SIG-M5 (cell line): Measurements from ENCODE around the gene CIRBP.
"Not testable (repeated sequence)": the region's sequence is repeated elsewhere in the genome, so short reads cannot be mapped to it uniquely, and the experiment has no call there.

ENCODE experiments used
- DNase-seq: peaks from one replicate; lab custom pipeline; 2025; lab: John Stamatoyannopoulos, UW

The CIRBP gene

DNA sequence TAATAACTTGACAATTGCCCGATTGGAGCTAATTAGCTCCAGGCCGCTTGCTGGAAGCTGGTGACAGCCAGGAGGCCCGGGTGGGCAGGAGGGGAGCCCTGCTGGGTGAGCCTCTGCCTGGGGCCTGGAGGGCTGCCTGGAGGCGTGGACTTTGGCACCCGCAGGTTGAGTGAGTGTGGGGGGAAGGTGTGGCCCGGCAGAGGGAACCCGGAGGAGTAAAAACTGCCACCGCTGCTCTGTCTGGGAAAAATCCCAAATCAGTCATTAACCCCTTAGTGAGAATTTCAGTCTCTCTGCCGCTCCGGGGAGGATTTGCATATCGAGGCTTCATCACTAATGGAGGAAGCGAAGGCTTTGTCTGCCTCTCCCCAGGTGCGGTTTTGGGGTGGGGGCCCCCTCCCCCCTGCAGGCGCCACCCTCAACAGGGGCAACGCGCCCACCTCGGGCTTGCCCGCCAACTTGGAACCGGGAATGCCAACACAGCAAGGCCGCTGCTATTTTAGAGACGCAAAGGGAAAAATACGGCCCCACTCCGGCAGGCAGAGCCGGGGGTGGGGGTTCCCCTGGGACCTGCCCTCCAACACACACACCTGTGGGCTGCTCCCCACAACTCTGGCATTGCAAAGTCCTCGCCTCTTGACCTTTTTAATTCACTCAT, 22.8 kb downstream of the CIRBP start:
- DNase-seq: no peak

DNA sequence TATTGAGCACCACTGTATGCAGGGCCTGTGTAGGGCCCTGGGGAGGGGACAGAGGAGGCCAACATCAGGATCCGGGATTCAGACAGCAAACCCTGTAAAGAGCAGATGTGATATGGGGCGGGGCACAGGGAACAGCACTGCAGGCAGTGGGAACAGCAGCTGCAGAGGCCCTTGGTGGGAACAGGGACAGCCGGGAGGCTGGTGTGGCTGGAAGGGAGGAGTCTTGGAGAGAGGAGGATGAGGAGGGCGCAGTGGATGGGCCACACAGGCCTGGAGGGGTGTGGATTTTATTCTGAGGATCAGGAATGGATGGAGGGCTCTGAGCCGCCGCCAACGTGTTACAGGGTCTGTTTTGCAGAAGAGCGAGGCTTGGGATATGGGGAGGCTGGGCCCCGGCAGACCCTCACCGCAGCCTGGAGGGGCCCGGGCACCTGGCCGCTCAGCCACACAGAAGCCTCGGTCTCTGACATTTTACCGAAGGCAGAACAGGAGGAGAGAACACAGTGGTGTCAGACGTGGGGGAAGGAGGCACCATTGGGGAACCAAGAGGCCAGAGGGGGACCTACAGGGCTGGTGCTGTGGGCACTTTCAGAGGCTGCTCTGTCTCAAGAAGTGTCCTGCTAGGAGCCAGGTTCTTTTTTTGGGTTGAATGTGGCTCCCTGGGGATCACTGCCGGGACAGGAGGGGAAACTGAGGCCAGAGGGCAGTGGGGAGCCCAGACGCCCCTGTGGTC, 23.5 kb downstream of the CIRBP start:
- no peak for DNase-seq

DNA sequence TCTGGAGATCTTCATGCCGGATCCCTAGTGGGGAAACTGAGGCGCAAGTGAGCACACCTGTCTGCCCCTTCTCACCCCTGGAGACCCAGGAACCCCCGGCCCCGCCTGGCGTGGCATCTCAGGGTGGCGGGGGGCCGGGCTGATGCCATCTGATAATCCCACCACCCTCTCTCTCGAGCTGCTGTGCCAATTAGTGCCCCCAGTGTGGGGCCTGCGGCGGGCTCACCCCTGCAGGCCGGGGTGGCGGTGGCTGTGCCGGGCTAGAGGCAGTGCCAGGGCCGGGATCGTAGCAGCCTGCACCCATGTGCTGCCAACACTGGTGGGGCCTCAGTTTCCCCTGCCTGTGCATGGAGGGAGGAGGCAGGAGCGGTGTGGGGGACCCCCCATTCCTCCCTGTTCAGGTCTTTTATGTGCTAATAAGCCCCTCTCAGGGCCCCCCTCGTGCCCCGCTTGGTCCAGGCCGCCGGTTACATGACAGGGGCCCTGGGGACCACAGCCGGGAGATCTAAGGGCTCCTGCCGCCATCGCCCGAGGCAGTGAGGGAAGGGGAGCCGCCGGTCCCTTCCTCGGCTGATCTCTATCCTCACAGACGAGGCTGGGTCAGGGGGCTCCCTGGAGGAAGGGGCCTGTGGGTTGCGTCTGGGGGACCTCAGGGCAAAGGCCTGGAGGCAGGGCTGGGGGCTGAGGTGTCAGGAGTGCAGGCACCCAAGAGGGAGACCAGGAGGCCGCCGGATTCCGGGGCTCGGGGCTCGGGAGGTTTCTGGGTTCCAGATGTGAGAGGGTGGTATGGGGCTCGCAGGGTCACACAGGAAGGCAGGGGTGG, 24.9 kb downstream of the CIRBP start:
- no peak for DNase-seq

DNA sequence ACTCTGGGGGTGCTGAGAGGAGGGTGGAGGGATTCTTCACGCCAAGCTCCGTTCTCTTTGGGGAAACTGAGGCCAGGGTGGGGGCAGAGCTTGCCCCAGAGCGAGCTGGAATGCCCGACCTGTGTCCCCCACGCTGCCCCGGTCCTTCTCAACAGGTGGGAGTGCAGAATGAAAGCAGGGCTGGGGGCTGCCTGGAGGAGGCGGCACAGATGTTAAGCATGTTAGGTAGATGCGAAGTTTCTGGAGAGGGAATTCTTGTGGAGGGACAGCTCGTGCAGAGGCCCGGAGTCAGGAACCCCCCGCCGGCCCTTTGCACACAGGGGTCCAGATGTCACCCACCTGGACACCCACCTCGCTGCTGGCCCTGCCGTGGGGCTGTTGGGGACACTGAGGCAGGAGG, 25.6 kb downstream of the CIRBP start:
- DNase-seq: no peak

DNA sequence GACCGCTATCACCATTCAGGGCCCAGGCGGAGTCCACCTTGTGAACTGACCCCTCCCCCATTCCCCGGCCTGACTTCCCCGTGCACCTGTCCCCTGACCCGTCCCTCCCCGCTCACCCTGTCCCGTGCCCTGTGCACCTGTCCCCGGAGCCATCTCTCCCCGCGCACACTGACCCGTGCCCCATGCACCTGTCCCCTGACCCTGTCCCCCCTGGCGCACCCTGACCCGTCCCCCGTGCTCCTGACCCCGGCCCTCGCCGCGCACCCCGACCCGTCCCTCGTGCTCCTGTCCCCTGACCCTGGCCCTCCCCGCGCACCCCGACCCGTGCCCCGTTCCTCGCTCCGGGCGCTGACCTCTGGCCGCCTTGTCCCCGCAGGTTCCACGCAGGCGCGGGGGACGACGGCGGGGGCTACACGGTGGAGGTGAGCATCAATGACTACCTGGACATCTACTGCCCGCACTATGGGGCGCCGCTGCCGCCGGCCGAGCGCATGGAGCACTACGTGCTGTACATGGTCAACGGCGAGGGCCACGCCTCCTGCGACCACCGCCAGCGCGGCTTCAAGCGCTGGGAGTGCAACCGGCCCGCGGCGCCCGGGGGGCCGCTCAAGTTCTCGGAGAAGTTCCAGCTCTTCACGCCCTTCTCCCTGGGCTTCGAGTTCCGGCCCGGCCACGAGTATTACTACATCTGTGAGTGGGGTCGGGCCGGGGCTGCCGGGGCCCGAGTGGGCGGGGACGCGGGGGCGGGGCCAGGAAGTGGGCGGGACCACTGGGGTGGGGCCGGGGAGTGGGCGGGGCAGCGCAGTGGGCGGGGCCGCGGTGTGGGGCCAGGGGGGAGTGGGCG, 26.3 kb downstream of the CIRBP start:
- no peak for DNase-seq

DNA sequence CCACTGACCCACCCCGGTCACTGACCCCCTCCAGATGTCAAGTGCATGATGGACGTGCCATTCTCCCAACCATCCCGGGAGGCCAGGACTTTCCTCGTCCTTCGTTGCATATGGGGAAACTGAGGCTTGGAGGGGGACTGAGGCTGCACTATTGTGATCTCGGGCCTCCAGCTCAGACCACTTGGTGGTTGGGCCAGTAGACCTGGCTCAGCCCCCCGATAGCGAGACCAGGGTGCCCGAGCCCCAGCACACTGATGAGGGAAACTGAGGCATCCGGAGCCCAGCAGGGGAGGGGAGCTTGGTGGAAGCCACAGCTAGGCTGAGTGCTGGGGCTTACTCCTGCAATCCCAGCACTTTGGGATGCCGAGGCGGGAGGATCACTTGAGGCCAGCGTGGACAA, 26.9 kb downstream of the CIRBP start:
- DNase-seq: no peak

DNA sequence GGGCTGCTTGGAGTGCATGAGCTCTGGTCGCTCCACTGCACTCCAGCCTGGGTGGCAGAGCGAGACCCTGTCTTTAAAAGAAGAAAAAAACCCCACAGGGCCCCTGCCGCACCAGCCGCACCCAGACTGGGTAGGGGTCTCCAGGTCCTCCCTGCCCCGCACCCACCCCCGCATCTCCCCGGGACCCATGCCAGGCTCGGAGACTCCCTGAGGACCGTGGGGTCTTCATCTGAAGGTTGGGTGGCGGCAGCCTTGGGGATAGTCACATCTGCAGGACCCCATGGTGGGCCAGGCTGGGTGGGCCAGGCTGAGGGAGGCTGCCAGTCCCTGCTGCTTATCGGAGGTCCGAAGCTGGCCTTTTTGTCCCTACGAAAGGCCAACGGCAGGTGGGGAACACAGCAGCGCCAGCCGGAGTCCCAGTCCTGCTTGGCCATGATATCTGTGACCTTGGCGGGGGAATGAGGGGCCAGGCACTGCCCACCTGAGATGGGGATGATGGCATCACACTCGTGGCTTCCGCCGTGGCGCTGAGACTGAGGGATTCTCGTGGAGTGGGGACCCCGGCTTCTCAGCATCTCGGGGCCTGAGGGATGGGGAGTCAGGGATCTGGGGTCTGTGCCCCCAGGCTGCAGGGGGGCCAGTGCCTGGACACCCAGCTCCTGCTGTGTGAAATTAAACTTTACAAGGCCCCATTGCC, 27.6 kb downstream of the CIRBP start:
- DNase-seq: no peak

DNA sequence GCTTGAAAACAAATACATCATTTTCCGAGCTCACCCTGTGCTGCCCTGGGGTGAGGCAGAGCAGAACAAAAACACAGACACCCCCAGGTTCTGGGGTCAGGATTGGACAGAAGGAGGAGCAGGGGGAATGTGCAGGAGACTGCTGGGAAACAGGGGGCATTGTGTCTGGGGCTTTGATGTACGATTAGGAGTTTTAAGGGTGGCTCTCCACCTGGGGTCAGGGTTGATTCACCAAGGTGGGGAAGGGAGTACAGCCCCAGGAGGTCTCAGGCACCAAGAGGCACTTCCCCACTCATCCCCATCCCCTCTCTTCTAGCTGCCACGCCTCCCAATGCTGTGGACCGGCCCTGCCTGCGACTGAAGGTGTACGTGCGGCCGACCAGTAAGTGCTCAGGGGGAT, 29.1 kb downstream of the CIRBP start:
- no peak for DNase-seq

DNA sequence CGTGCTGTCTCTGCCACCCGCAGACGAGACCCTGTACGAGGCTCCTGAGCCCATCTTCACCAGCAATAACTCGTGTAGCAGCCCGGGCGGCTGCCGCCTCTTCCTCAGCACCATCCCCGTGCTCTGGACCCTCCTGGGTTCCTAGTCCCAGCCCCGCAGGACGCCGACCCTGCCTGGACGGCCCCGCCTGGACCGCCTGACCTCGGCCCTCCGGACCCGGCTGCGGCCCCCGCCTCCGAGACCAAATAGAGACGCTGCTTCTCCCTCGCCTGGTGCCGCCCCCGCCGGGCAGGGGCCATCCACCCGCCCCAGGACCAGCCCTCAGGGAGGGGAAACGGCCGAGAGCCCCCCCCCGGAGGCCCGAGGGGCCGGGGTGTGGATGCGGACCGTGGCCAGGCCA, 30.7 kb downstream of the CIRBP start:
- DNase-seq: no peak

DNA sequence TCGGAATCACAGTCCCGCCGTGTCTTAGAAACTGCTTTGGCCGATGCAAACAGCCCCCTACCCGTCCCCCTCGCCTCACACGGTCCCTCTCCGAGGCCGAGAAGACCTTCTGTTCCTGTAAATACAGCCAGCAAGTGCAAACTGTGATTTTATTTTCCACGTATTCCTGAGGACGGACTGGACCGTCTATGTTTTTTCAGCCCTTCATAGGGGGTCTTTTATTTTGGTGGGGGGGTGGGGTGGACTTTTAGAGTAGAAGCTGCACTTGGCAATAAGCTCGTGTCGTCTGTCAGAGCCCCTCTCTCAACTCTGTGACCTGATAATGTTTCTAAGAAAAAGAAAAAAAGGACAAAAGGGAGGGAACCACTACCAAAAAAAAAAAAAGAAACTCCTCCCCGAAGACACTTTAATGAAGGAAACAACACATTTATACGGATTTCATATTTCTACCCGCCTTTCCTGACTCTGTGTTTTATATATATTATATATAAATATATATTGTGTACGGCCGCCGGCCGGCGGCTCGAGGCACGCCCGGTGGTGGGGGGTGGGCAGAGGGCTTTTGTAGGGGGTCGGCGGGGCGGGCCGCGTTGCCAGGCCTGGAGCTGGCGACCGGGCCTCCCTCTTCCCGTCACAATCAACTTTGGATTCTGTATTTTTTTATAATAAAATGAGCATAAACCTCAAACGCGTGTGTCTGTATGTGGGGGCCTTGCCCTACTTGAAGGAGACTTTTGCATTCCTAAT, 31.8 kb downstream of the CIRBP start:
- no peak for DNase-seq

DNA sequence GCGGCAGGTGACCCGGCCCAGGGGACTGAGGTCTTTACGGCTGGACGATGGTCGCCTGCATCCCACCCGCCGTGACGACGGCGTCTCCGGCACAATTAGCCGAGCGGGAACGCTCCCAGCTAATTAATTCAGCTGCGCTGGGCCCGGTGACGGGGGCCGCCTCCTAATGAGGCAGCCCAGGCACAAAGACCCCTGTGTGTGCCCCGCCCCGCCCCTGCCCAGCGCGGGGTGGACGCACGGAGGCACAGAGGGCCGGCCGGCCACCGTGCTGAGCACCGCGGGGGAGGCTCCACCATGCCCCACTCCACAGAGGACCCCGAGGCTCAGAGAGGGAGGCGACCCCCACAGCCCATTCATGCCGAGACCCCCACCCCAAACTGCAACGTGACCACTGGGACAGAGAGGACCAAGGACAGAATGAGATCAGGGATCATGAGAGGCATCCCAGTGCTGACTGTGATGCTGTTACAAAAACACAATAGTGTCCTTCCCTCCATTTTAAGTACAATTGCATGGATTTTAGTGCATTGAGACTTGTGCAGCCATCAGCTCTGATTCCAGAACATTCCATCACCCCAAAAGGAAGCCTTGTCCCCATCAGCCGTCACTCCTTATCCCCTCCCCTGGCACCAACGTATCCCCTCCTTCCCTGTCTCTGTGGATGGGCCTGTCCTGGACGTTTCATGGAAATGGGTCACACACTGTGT, 33.6 kb downstream of the CIRBP start:
- DNase-seq: no peak

DNA sequence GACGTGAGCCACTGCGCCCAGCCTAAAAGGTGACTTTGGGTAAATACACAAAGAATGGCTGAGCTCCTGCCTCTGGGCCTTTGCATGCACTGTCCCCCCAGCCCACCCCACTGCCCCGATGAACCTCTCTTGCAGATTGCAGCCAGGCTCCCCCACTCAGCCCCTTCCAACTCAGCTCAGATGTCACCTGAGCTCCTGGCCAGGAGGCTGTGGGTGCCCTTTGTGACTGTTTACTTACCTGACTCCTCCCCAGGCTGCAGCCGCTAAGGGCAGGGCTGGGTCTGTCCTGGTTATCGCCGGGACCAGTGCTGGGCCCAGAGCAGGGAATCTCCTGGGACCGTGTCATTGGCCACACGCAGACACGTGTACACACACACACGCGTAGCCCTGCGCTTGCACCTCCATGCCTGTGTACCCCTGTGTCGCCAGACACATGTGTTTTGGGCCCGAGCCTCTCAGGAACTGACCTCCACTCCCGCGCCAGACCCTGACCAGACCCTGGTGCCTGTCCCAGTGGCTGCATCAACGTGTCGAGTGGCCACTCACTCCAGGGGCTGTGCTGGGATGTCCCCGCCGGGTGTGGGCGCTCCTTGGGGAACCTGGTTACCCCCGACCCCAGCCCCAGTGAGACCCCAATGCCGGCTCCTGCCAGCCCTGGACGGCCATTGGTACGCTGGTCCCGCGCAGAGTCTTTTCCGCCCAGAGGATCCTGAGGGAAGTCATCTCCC, 35.2 kb downstream of the CIRBP start:
- no peak for DNase-seq

DNA sequence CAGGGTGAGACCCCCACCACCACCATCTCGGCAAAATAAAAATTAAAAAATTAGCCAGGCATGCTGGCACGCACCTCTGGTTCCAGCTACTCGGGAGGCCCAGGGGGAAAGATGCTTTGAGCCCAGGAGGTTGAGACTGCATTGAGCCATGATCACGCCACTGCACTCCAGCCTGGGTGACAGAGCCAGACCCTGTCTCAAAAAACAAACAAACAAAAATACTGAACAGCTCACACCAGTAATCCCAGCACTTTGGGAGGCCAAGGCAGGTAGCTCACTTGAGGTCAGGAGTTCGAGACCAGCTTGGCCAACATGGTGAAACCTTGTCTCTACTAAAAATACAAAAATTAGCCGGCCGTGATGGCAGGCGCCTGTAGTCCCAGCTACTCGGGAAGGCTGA, 36.2 kb downstream of the CIRBP start:
- DNase-seq: not testable (repeated sequence)

DNA sequence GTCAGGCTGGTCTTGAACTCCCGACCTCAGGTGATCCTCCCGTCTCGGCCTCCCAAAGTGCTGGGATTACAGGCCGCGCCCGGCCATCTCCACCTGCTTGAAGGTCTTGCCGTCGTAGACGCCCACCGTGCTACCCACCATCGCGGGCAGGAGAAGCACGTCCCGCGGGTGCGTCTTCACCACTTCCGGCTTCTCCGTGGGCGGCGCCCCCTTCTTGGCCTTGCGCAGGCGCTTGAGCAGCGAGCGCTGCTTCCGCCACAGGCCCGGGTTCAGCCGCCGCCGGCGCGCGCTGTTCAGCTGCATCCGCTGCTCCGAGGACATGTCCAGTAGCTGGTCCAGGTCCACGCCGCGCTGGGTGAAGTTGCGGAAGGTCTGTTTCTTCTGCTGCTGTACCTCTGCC, 38.2 kb downstream of the CIRBP start:
- DNase-seq: no peak

DNA sequence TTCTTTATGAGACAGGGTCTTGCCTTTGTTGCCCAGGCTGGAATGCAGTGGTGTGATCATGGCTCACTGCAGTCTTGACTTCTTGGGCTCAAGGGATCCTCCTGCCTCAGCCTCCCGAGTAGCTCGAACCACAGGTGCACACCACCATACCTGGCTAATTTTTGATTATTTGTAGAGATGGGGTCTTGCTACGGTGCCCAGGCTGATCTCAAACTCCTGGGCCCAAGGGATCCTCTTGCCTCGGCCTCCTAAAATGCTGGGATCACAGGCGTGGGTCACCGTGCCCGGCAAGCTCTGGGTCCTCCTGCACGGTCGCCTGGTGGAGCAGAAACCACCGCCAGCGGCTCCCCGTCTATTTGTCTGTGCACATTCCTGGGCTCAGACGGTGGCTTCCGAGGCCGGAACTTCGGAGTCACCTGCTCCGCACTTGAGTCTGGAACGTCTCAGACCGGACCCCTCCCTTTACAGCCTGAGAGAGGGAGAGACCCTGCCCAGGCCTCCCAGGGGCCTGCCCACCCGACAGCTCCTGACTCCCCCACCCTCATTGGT, 38.7 kb downstream of the CIRBP start:
- no peak for DNase-seq

DNA sequence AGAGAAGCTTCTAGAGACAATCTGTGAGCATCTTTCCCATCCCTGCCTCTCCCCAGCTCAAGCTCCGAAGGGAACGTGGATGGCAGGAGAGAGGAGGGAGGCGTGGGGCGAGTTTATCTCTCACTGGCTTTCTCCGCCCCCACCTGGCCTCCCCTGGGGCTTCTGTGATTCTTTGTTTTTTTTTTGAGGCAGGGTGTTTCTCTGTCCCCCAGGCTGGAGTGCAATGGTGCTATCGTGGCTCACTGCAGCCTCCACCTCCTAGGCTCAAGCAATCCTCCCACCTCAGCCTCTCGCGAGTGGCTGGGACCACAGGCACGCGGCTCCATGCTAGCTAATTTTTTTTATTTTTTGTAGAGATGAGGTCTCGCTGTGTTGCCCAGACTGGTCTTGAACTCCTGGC, 39.6 kb downstream of the CIRBP start:
- no peak for DNase-seq

DNA sequence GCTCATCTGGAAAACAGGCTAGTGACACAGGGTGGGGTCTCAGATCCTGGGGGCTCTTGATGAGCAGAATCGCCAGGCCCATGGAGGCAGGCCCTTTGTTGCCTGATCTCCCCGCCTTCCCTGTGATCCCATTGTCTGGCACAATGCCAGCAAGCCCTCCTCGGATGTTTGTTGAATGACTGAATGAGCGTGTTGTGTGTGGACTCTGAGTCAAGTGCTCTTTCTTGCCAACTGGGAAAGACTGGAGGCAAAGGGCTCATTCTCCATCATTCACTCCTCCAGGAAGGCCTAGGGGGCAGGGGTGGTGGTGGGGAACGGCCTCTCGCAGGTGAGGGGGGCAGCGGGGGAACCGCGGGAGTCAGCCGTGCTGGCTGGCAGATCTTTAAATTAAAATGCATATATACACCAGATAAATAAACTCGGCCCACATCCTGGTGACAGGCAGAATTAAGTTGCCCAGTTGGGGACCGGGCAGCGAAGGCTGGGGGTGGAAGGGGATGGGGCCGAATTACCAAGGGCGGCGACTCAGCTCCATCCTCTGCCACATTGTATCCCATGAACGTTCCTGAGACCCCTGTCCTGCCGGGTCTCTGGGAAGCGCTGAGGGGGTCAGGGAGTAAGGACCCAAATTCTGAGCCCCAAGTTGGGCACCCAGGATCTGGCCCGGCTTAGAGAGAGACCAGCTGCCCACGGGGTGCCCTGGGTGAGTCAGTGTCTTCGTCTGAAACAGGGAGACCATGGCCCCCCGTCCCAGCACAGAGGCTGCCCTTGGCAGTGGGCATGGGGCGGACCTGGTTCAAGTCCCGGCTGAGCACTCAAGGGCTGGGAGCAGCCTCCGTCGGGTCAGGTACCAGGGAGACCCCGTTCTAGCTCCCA, 41.1 kb downstream of the CIRBP start:
- DNase-seq: no peak

DNA sequence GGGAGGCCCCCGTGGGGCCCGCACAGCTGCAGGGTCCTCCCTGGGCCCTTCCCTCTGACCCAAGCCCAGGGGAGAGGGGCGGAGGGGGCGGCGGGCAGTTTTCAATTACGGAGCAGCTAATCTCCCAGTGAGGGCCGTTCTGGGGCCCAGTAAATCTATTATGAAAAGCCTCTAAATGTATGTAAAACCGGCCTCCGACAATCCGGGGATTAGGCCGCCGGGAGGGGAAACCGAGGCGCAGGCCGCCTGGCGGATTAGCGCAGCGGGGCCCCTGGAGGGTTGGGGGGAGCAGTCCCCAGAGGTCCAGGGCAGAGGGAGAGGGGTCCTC, 41.7 kb downstream of the CIRBP start:
- no peak for DNase-seq
